Measurements from ENCODE around the gene UBL3. TPM values are rescaled to one million over a fixed set of nuclear protein-coding genes. Genes with fewer than 3 reads are reported as not detected.

UBL3 gene
- total RNA-seq, 1 experiment from 2014 or later, result 19.0 TPM

GRCh38 chr13:29761160-29761559 is 89.3 kb downstream of the UBL3 start:
- no peaks in the 10 kb centered on the region for H3K27me3 ChIP-seq (ENCODE audit: insufficient read depth, low read length)
- H4K91ac ChIP-seq (ENCODE audit: insufficient read length, low read depth, low read length), result no peak overlapping the region
- no peak overlapping the region for H2BK5ac ChIP-seq (ENCODE audit: insufficient read length, low read length)
- no peak overlapping the region for H2BK20ac ChIP-seq (ENCODE audit: low read depth, low read length, poor library complexity, severe bottlenecking)
- no peak overlapping the region for H2BK12ac ChIP-seq (ENCODE audit: insufficient read length, low read depth, low read length)
- no peak overlapping the region for H3K14ac ChIP-seq (ENCODE audit: insufficient read depth, low read length)
- Mint-ChIP-seq H3K4me1 (peaks cover 3 to 4% of the 10 kb centered on the region in 2 experiments; a peak in 1 of 4 replicates), H3K27me3 (ENCODE audit: low read depth) (no peaks in the 10 kb centered on the region), H3K9me3 (peaks cover 4 to 7% of the 10 kb centered on the region in 2 experiments), H3K36me3 (ENCODE audit: insufficient read depth in 1 of 3, low read depth in 3 of 3) (no peaks in the 10 kb centered on the region; a peak in 1 of 7 replicates), H3K27ac (no peak overlapping the region), H3K4me3 (no peak overlapping the region)
- H2AK5ac ChIP-seq (ENCODE audit: insufficient read length, low read length), result no peak overlapping the region
- no peak overlapping the region for H3K4ac ChIP-seq (ENCODE audit: low read depth, low read length)
- TF ChIP-seq CTCF (conservative IDR thresholded peaks at IDR 0.05), result no peak
- no peaks in the 10 kb centered on the region for H3K9me3 ChIP-seq (ENCODE audit: control insufficient read depth, low read depth, low read length)
- no CpG with 5 or more reads among the region's 3 CpGs for WGBS (ENCODE audit: extremely low coverage, insufficient read length, low lambda C conversion rate)
- H2AFZ ChIP-seq (ENCODE audit: low read length), result no peak overlapping the region
- H4K8ac ChIP-seq (replicated peaks; ENCODE audit: insufficient read length, low read depth, low read length), result no peak overlapping the region
- no peak overlapping the region for H4K5ac ChIP-seq (ENCODE audit: insufficient read length, low read depth, low read length)
- H2BK15ac ChIP-seq (ENCODE audit: low read depth, low read length), result no peak overlapping the region
- H2BK120ac ChIP-seq (ENCODE audit: low read depth, low read length, poor library complexity, severe bottlenecking), result no peak overlapping the region
- H3K4me1 ChIP-seq (ENCODE audit: insufficient read depth, low read length), result no peaks in the 10 kb centered on the region
- no peak overlapping the region for H3K23ac ChIP-seq (ENCODE audit: insufficient read length, low read depth, low read length)
- no peaks in the 10 kb centered on the region for H3K79me1 ChIP-seq (ENCODE audit: insufficient read depth, low read depth, low read length, poor library complexity, severe bottlenecking)
- no peak overlapping the region for H3T11ph ChIP-seq (ENCODE audit: low read length)
- no peak overlapping the region for H3K18ac ChIP-seq (ENCODE audit: insufficient read length, low read depth, low read length)
- no peaks in the 10 kb centered on the region for H3K23me2 ChIP-seq (ENCODE audit: insufficient read length, low read depth, low read length, poor library complexity, severe bottlenecking)
- no peak overlapping the region for H3K4me2 ChIP-seq (ENCODE audit: insufficient read depth, insufficient read length, low read length)
- no peak overlapping the region for H3K27ac ChIP-seq (ENCODE audit: insufficient read length, low read depth, low read length)
- no peak for DNase-seq
- no peaks in the 10 kb centered on the region for H3K79me2 ChIP-seq (ENCODE audit: insufficient read depth, low read length)
- H3K9ac ChIP-seq (ENCODE audit: extremely low read depth, insufficient read length, low read length), result no peak overlapping the region
- H3K56ac ChIP-seq (ENCODE audit: insufficient read length, low read depth, low read length), result no peak overlapping the region
- no peaks in the 10 kb centered on the region for H4K20me1 ChIP-seq (ENCODE audit: control insufficient read depth, insufficient read depth, insufficient read length)
